Glutamatergic neuron (in vitro differentiated cells): ENCODE results near the gene PRAMEF1. TPM values are rescaled to one million over a fixed set of nuclear protein-coding genes. Genes with fewer than 3 reads are reported as not detected.
"Not testable (repeated sequence)": the region's sequence is repeated elsewhere in the genome, so short reads cannot be mapped to it uniquely, and the experiment has no call there.

Source experiments
- DNase-seq: peaks from one replicate; pipeline ENCODE4 v3.0.0; 2022
- H3K27ac Mint-ChIP-seq: one replicate; pipeline ENCODE4 v1.8.0; 2020; ENCODE audit warnings: mild to moderate bottlenecking, mixed read lengths, inconsistent platforms; ENCODE audit not compliant: unreplicated experiment
- H3K27me3 Mint-ChIP-seq: one replicate; pipeline ENCODE4 v1.8.0; 2020; ENCODE audit warnings: mild to moderate bottlenecking, moderate library complexity, mixed read lengths, inconsistent platforms; ENCODE audit not compliant: unreplicated experiment
- H3K36me3 Mint-ChIP-seq: one replicate; pipeline ENCODE4 v1.8.0; 2020; ENCODE audit warnings: mild to moderate bottlenecking, mixed read lengths, inconsistent platforms; ENCODE audit not compliant: unreplicated experiment
- H3K4me1 Mint-ChIP-seq: one replicate; pipeline ENCODE4 v1.8.0; 2020; ENCODE audit warnings: mild to moderate bottlenecking, low read depth, mixed read lengths, inconsistent platforms; ENCODE audit not compliant: unreplicated experiment
- H3K4me3 Mint-ChIP-seq: one replicate; pipeline ENCODE4 v1.8.0; 2020; ENCODE audit warnings: mild to moderate bottlenecking, mixed read lengths, inconsistent platforms; ENCODE audit not compliant: unreplicated experiment
- H3K9me3 Mint-ChIP-seq: one replicate; pipeline ENCODE4 v1.8.0; 2020; ENCODE audit warnings: mild to moderate bottlenecking, moderate library complexity, mixed read lengths, inconsistent platforms; ENCODE audit not compliant: unreplicated experiment
- CTCF ChIP-seq: fragments of 200-600 bp; sonication (generic); IDR thresholded peaks from one replicate; pipeline ENCODE4 v1.5.0; 2021; ENCODE audit not compliant: partially characterized antibody, unreplicated experiment
- total RNA-seq: library from RNA; stranded (reverse); fragmentation: NEBNext Ultra II Directional; extraction: Animal tissue kit (Norgen Biotek cat#: 25700); gene quantifications from one replicate; pipeline ENCODE4 v1.2.1, GENCODE V29; 2021; ENCODE audit not compliant: unreplicated experiment

PRAMEF1 gene
- total RNA-seq, 1 donor from 2014 or later: 0.44 TPM

- Mint-ChIP-seq H3K27ac (no peak overlapping the region), H3K27me3 (no peaks in the 10 kb centered on the region), H3K36me3 (no peaks in the 10 kb centered on the region), H3K4me1 (no peaks in the 10 kb centered on the region), H3K4me3 (no peak overlapping the region), H3K9me3 (peaks cover 2% of the 10 kb centered on the region)
- TF ChIP-seq CTCF: no peak
- DNase-seq: no peak
Measured at GRCh38 chr1:12774801-12775345, 16.3 kb upstream of the PRAMEF1 start.

DNA sequence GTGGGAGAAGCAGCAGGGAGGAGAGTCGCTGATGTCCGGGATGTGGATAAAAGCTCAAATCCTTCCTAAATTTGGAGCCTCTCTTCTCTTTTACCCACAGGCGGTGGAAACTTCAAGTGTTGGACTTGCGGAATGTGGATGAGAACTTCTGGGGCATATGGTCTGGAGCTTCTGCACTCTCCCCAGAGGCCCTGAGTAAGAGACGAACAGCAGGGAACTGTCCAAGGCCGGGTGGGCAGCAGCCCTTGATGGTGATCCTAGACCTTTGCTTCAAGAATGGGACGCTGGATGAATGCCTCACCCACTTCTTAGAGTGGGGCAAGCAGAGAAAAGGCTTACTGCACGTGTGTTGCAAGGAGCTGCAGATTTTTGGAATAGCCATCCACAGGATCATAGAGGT lies 15.8 kb upstream of the PRAMEF1 start:
- no peak for DNase-seq
- Mint-ChIP-seq H3K27ac (no peak overlapping the region), H3K36me3 (no peaks in the 10 kb centered on the region), H3K9me3 (peaks cover 2% of the 10 kb centered on the region), H3K4me1 (no peaks in the 10 kb centered on the region), H3K27me3 (no peaks in the 10 kb centered on the region), H3K4me3 (no peak overlapping the region)
- TF ChIP-seq CTCF: no peak

DNA sequence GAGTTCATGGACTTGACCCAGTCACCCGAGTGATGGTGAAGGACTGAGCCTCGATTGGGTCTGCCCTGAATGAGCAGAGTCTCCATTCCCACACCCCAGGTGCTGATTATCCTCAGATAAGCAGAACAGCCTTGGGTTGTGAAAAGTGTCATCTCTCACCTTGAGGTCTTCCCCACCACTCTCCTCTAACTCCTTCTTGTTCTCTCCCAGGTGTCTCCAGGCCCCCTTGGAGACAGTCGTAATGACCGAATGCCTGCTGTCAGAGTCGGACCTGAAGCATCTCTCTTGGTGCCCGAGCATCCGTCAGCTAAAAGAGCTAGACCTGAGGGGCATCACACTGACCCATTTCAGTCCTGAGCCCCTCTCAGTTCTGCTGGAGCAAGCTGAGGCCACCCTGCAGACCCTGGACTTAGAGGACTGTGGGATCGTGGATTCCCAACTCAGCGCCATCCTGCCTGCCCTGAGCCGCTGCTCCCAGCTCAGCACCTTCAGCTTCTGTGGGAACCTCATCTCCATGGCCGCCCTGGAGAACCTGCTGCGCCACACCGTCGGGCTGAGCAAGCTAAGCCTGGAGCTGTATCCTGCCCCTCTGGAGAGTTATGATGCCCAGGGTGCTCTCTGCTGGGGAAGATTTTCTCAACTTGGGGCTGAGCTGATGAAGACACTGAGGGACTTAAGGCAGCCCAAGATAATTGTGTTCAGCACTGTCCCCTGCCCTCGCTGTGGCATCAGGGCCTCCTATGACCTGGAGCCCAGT lies 14.2 kb upstream of the PRAMEF1 start:
- no peaks in the 10 kb centered on the region for H3K4me1 Mint-ChIP-seq
- no peaks in the 10 kb centered on the region for H3K36me3 Mint-ChIP-seq
- peaks cover 2% of the 10 kb centered on the region for H3K9me3 Mint-ChIP-seq
- DNase-seq: no peak
- no peak overlapping the region for H3K4me3 Mint-ChIP-seq
- no peaks in the 10 kb centered on the region for H3K27me3 Mint-ChIP-seq
- no peak for TF ChIP-seq CTCF
- no peak overlapping the region for H3K27ac Mint-ChIP-seq

GRCh38 chr1:12778061-12778460 lies 13.1 kb upstream of the PRAMEF1 start:
- TF ChIP-seq CTCF: no peak
- DNase-seq: no peak
- no peaks in the 10 kb centered on the region for H3K4me1 Mint-ChIP-seq
- H3K27me3 Mint-ChIP-seq: no peaks in the 10 kb centered on the region
- peaks cover 2% of the 10 kb centered on the region for H3K9me3 Mint-ChIP-seq
- no peaks in the 10 kb centered on the region for H3K36me3 Mint-ChIP-seq
- H3K4me3 Mint-ChIP-seq: no peak overlapping the region
- H3K27ac Mint-ChIP-seq: no peak overlapping the region

- Mint-ChIP-seq H3K27me3 (peaks cover 3% of the 10 kb centered on the region), H3K4me3 (no peak overlapping the region), H3K36me3 (no peaks in the 10 kb centered on the region), H3K9me3 (peaks cover 2% of the 10 kb centered on the region), H3K4me1 (no peaks in the 10 kb centered on the region), H3K27ac (no peak overlapping the region)
- no peak for TF ChIP-seq CTCF
- no peak for DNase-seq
Measured at GRCh38 chr1:12778907-12779306, 12.3 kb upstream of the PRAMEF1 start.

- DNase-seq, H3K27me3 Mint-ChIP-seq, H3K4me1 Mint-ChIP-seq, H3K4me3 Mint-ChIP-seq, H3K9me3 Mint-ChIP-seq, H3K36me3 Mint-ChIP-seq, H3K27ac Mint-ChIP-seq: not testable (repeated sequence)
Measured at GRCh38 chr1:12781488-12781887, 9.7 kb upstream of the PRAMEF1 start.
